Loucy (cell line): Measurements from ENCODE around the gene AGAP1.

ENCODE experiments used
- H2AFZ ChIP-seq: fragments of 200-600 bp; sonication (generic); 2 replicates; pipeline ENCODE4 v1.6.0; 2016; ENCODE audit warnings: antibody characterized with exemption, mild to moderate bottlenecking, low read length, moderate library complexity
- H3F3A ChIP-seq: fragments of 200-600 bp; 2 replicates; pipeline ENCODE4 v1.6.0; 2016; ENCODE audit warnings: antibody characterized with exemption, low read depth, mild to moderate bottlenecking
- H3K27me3 ChIP-seq: fragments of 200-600 bp; sonication (generic); 2 replicates; pipeline ENCODE4 v1.6.1; 2014; ENCODE audit warnings: low read length, mild to moderate bottlenecking; ENCODE audit not compliant: insufficient read depth, poor library complexity, severe bottlenecking
- H3K36me3 ChIP-seq: fragments of 200-600 bp; sonication (generic); 2 replicates; pipeline ENCODE4 v1.6.1; 2016; ENCODE audit warnings: low read length; ENCODE audit not compliant: insufficient read depth
- H3K4me1 ChIP-seq: fragments of 200-600 bp; sonication (generic); 2 replicates; pipeline ENCODE4 v1.5.1; 2014; ENCODE audit warnings: low read length, mild to moderate bottlenecking; ENCODE audit not compliant: insufficient read depth, poor library complexity, severe bottlenecking
- H3K4me2 ChIP-seq: fragments of 200-600 bp; sonication (generic); 2 replicates; pipeline ENCODE4 v1.6.0; 2014; ENCODE audit warnings: antibody characterized with exemption, low read length, low read depth, mild to moderate bottlenecking; ENCODE audit not compliant: poor library complexity, severe bottlenecking
- H3K4me3 ChIP-seq: fragments of 200-600 bp; sonication (generic); 2 replicates; pipeline ENCODE4 v1.5.1; 2014; ENCODE audit warnings: low read length, mild to moderate bottlenecking, mixed read lengths; ENCODE audit not compliant: poor library complexity, severe bottlenecking
- H3K79me2 ChIP-seq: fragments of 200-600 bp; sonication (generic); 2 replicates; pipeline ENCODE4 v1.6.1; 2014; ENCODE audit warnings: low read length; ENCODE audit not compliant: insufficient read depth
- H3K9ac ChIP-seq: fragments of 200-600 bp; sonication (generic); 2 replicates; pipeline ENCODE4 v1.6.0; 2014; ENCODE audit warnings: mild to moderate bottlenecking, low read depth, low read length, moderate library complexity; ENCODE audit not compliant: poor library complexity, severe bottlenecking
- H3K9me2 ChIP-seq: fragments of 200-600 bp; sonication (generic); replicated peaks from 2 replicates; pipeline ENCODE4 v1.6.1; 2016; ENCODE audit warnings: low read depth, low read length, mixed read lengths
- H3K9me3 ChIP-seq: fragments of 200-600 bp; sonication (generic); 2 replicates; pipeline ENCODE4 v1.6.1; 2014; ENCODE audit warnings: mild to moderate bottlenecking, antibody characterized with exemption, low read length, low read depth; ENCODE audit not compliant: insufficient read depth
- H4K20me1 ChIP-seq: fragments of 200-600 bp; sonication (generic); 2 replicates; pipeline ENCODE4 v1.6.0; 2014; ENCODE audit warnings: antibody characterized with exemption, low read length, mild to moderate bottlenecking; ENCODE audit not compliant: insufficient read depth, poor library complexity, severe bottlenecking
- EZH2phosphoT487 ChIP-seq: fragments of 200-600 bp; IDR thresholded peaks from 2 replicates; pipeline ENCODE4 v1.6.1; 2018; ENCODE audit warnings: antibody characterized with exemption, mild to moderate bottlenecking, moderate library complexity, borderline replicate concordance
- TF ChIP-seq, protein P1 (sequence below): fragments of 200-600 bp; sonication (generic); conservative IDR thresholded peaks from 2 replicates; pipeline ENCODE4 v1.5.1; 2014; ENCODE audit warnings: mild to moderate bottlenecking, antibody characterized with exemption, low read length

Gene AGAP1

DNA sequence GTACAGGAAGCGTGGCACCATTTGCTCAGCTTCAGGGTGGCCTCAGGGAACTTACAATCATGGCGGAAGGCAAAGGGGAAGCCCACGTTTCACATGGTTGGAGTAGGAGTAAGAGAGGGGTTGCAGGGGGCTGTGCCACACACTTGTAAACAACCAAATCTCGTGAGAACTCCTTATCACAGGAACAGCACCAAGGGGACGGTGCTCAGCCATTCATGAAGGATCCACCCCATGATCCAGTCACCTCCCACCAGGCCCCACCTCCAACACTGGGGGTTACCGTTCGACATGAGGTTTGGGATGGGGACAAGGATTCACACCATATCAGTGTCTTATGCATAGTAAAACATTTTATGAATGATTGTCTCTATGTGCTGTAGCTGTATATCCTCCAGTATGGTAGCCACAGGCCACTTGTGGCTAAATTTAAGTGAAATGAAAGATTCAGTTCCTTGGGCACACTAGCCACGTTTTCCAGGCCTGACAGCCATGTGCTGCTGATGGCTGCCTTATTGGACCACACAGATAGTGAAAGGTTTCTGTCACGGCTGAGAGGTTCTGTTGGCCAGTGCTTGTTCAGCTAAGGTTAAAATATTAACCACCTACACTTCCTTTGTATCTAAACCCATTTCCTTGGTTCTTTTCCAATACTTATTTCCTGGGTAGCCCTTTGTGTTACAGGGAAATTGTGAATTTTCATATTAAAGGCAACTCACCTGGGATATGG, 77.3 kb downstream of the AGAP1 start:
- no peaks in the 10 kb centered on the region for H3K27me3 ChIP-seq
- H3K9ac ChIP-seq = no peak overlapping the region
- TF ChIP-seq, protein P1, sequence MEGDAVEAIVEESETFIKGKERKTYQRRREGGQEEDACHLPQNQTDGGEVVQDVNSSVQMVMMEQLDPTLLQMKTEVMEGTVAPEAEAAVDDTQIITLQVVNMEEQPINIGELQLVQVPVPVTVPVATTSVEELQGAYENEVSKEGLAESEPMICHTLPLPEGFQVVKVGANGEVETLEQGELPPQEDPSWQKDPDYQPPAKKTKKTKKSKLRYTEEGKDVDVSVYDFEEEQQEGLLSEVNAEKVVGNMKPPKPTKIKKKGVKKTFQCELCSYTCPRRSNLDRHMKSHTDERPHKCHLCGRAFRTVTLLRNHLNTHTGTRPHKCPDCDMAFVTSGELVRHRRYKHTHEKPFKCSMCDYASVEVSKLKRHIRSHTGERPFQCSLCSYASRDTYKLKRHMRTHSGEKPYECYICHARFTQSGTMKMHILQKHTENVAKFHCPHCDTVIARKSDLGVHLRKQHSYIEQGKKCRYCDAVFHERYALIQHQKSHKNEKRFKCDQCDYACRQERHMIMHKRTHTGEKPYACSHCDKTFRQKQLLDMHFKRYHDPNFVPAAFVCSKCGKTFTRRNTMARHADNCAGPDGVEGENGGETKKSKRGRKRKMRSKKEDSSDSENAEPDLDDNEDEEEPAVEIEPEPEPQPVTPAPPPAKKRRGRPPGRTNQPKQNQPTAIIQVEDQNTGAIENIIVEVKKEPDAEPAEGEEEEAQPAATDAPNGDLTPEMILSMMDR = no peak
- no peak for TF ChIP-seq EZH2phosphoT487
- no peaks in the 10 kb centered on the region for H4K20me1 ChIP-seq
- H3K4me3 ChIP-seq = no peak overlapping the region
- H3F3A ChIP-seq = no peaks in the 10 kb centered on the region
- H3K9me3 ChIP-seq = no peaks in the 10 kb centered on the region
- no peak overlapping the region for H2AFZ ChIP-seq
- H3K79me2 ChIP-seq = no peaks in the 10 kb centered on the region
- H3K4me2 ChIP-seq = no peak overlapping the region
- peaks cover 4% of the 10 kb centered on the region for H3K4me1 ChIP-seq
- no peaks in the 10 kb centered on the region for H3K36me3 ChIP-seq
- no peaks in the 10 kb centered on the region for H3K9me2 ChIP-seq

DNA sequence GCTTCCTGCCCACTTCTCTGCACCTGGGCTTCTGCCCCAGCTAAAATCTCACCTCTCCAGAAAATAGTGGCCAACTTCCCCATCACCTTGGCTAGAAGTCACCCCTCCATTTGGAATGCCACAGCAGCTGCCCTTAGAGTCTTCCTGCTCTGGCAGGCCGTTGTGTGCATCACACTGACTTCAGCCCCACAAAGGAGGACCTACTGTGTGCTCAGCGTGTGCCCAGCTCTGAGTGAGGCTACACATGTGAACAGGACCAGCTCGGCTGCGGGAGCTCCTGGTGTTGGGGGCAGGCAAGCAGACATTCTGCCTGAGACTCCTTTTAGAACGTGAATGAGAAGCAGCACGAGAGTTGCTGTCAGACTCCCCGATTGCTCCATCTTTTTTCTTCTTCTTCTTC, 78.7 kb downstream of the AGAP1 start:
- TF ChIP-seq, protein P1 = no peak
- TF ChIP-seq EZH2phosphoT487 = no peak
- Histone ChIP-seq H3F3A (no peaks in the 10 kb centered on the region), H3K9me2 (no peaks in the 10 kb centered on the region), H2AFZ (no peak overlapping the region), H3K9me3 (no peaks in the 10 kb centered on the region), H3K79me2 (no peaks in the 10 kb centered on the region), H4K20me1 (no peaks in the 10 kb centered on the region), H3K4me3 (no peak overlapping the region), H3K27me3 (no peaks in the 10 kb centered on the region), H3K36me3 (no peaks in the 10 kb centered on the region), H3K4me1 (no peaks in the 10 kb centered on the region), H3K9ac (no peak overlapping the region), H3K4me2 (no peak overlapping the region)

- Histone ChIP-seq H3K36me3 (no peaks in the 10 kb centered on the region), H3K4me2 (no peak overlapping the region), H3K79me2 (no peaks in the 10 kb centered on the region), H3K9me3 (no peaks in the 10 kb centered on the region), H3K9me2 (no peaks in the 10 kb centered on the region), H4K20me1 (no peaks in the 10 kb centered on the region), H3K27me3 (no peaks in the 10 kb centered on the region), H3K9ac (no peak overlapping the region), H3K4me3 (no peak overlapping the region), H3F3A (no peaks in the 10 kb centered on the region), H2AFZ (no peak overlapping the region), H3K4me1 (no peaks in the 10 kb centered on the region)
- TF ChIP-seq, protein P1 = no peak
- no peak for TF ChIP-seq EZH2phosphoT487
These were observed 79.7 kb downstream of the AGAP1 start for GRCh38 chr2:235573331-235574221.
